ENCODE data around the gene CLCN1.

DNA sequence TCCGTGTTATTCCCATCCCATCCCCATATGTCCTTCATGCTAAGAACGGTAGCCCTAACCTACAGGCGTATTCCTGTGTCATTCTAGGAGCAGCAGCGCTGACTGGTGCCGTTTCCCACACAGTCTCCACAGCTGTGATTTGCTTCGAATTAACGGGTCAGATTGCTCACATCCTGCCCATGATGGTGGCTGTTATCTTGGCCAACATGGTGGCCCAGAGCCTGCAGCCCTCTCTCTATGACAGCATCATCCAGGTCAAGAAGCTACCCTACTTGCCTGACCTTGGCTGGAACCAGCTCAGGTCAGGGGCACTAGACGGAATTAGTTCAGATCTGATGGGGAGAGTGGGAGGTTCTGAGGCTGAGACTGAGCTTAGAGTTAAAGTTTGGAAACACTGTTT lies 25.9 kb downstream of the CLCN1 start:
- TF ChIP-seq, protein P1, sequence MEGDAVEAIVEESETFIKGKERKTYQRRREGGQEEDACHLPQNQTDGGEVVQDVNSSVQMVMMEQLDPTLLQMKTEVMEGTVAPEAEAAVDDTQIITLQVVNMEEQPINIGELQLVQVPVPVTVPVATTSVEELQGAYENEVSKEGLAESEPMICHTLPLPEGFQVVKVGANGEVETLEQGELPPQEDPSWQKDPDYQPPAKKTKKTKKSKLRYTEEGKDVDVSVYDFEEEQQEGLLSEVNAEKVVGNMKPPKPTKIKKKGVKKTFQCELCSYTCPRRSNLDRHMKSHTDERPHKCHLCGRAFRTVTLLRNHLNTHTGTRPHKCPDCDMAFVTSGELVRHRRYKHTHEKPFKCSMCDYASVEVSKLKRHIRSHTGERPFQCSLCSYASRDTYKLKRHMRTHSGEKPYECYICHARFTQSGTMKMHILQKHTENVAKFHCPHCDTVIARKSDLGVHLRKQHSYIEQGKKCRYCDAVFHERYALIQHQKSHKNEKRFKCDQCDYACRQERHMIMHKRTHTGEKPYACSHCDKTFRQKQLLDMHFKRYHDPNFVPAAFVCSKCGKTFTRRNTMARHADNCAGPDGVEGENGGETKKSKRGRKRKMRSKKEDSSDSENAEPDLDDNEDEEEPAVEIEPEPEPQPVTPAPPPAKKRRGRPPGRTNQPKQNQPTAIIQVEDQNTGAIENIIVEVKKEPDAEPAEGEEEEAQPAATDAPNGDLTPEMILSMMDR (IDR thresholded peaks at IDR 0.05), result no peak
- TF ChIP-seq ZFX (IDR thresholded peaks at IDR 0.05; ENCODE audit: borderline replicate concordance), result no peak

All from 22Rv1 (cell line).